Measurements from ENCODE around the gene SLC37A1.
"Not testable (repeated sequence)": the region's sequence is repeated elsewhere in the genome, so short reads cannot be mapped to it uniquely, and the experiment has no call there.

The SLC37A1 gene

DNA sequence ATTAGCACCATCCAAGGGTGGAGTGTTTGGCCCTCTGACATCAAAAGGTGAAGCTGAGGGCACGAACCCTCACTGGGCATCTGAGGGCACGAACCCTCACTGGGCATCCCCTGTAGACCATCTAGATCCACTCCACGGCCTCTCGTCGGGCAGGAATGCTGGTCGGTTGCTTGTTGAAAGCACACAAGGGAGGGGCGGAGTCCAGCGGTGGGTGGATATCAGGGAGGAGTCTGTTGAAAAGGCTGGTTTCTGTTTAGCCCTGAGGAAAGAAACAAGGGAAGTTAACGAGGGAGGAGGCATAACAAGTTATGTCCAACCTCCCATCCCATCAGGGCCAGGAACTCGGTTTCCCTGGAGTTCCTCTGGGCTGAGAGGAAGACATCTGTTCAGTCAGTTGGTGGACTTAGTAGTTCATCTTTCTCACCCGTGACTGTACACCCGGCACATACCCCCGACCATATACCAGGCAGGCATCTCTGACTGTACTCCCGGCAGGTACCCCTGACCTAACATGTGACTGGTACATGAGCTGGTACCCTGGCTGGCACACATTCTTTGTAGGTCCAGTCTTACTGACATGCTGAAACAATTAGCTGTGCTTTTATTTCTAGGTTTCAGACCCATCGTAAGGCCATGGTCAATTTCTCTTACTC lies 107.6 kb downstream of the SLC37A1 start:
- WGBS, 2 experiments, result 77 to 78% methylated on average over 15 of the region's 15 CpGs
- no peak overlapping the region for H3K4me3 ChIP-seq (ENCODE audit: insufficient read depth, low read depth, low read length)
- H3K27ac ChIP-seq (ENCODE audit: insufficient read depth, low read depth, low read length, poor library complexity, severe bottlenecking), result peak overlapping the region; percentile 33
- no peaks in the 10 kb centered on the region for H3K36me3 ChIP-seq (ENCODE audit: control insufficient read depth, insufficient read depth, low read length)
- no peaks in the 10 kb centered on the region for H3K9me3 ChIP-seq (ENCODE audit: control insufficient read depth, low read length)
- H3K27me3 ChIP-seq (ENCODE audit: control insufficient read depth, insufficient read depth, low read length, poor library complexity, severe bottlenecking), result peaks cover 3% of the 10 kb centered on the region
- peaks cover 36% of the 10 kb centered on the region for H3K4me1 ChIP-seq (ENCODE audit: control insufficient read depth, insufficient read depth, low read length)

DNA sequence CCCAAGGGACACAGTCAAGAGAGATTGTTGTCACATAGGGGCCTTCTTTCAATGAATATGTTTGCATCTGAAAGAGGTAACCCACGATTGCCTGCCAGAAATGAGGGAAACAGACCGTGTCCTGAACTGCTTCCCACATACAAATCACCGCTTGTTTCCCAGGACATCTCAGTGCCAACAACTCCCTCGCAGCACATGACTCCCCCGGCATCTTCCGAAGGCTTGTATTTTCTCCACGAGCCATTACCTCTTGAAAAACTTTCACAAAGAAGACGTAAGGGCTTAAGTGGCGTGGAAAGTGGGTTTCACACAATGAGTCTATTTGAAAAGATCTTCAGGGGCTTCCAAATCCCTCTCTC lies 108.1 kb downstream of the SLC37A1 start:
- peak overlapping the region; percentile 33 for H3K27ac ChIP-seq (ENCODE audit: insufficient read depth, low read depth, low read length, poor library complexity, severe bottlenecking)
- no peak overlapping the region for H3K4me3 ChIP-seq (ENCODE audit: insufficient read depth, low read depth, low read length)
- WGBS, 2 experiments, result 60 to 65% methylated on average over 9 of the region's 9 CpGs
- H3K4me1 ChIP-seq (ENCODE audit: control insufficient read depth, insufficient read depth, low read length), result peaks cover 31% of the 10 kb centered on the region
- H3K36me3 ChIP-seq (ENCODE audit: control insufficient read depth, insufficient read depth, low read length), result no peaks in the 10 kb centered on the region
- H3K9me3 ChIP-seq (ENCODE audit: control insufficient read depth, low read length), result no peaks in the 10 kb centered on the region
- H3K27me3 ChIP-seq (ENCODE audit: control insufficient read depth, insufficient read depth, low read length, poor library complexity, severe bottlenecking), result peaks cover 4% of the 10 kb centered on the region

- 87 to 90% methylated on average over 4 to 7 of the region's 7 CpGs for WGBS, 2 experiments
- Histone ChIP-seq H3K36me3 (ENCODE audit: control insufficient read depth, insufficient read depth, low read length) (no peaks in the 10 kb centered on the region), H3K4me1 (ENCODE audit: control insufficient read depth, insufficient read depth, low read length) (peaks cover 27% of the 10 kb centered on the region), H3K4me3 (ENCODE audit: insufficient read depth, low read depth, low read length) (no peak overlapping the region), H3K27me3 (ENCODE audit: control insufficient read depth, insufficient read depth, low read length, poor library complexity, severe bottlenecking) (peaks cover 4% of the 10 kb centered on the region), H3K27ac (ENCODE audit: insufficient read depth, low read depth, low read length, poor library complexity, severe bottlenecking) (no peak overlapping the region), H3K9me3 (ENCODE audit: control insufficient read depth, low read length) (no peaks in the 10 kb centered on the region)
Measured at GRCh38 chr21:42622284-42622683, 108.6 kb downstream of the SLC37A1 start.

DNA sequence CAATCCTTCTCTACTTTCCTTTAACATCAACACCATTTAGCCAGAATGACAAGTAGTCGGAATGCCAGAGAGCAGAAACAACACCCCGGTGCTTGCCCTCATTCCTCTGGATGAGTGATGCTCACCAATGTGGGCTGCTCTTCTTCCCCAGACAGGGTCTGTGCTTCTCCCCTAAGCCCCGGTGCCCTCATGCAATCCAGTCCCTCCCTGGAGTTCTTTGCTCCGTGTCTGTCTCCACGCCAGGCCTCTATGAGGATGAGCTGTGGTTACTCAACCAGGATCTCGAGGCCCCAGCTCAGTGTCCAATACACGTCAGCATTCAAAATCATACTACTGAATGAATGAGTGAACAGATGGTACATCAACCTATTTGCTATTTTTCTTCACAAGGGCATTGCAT lies 110.0 kb downstream of the SLC37A1 start:
- no peak overlapping the region for H3K4me3 ChIP-seq (ENCODE audit: insufficient read depth, low read depth, low read length)
- H3K4me1 ChIP-seq (ENCODE audit: control insufficient read depth, insufficient read depth, low read length), result peaks cover 19% of the 10 kb centered on the region
- H3K27ac ChIP-seq (ENCODE audit: insufficient read depth, low read depth, low read length, poor library complexity, severe bottlenecking), result no peak overlapping the region
- H3K36me3 ChIP-seq (ENCODE audit: control insufficient read depth, insufficient read depth, low read length), result no peaks in the 10 kb centered on the region
- 87 to 91% methylated on average over 7 of the region's 7 CpGs for WGBS, 2 experiments
- no peaks in the 10 kb centered on the region for H3K9me3 ChIP-seq (ENCODE audit: control insufficient read depth, low read length)
- H3K27me3 ChIP-seq (ENCODE audit: control insufficient read depth, insufficient read depth, low read length, poor library complexity, severe bottlenecking), result peaks cover 4% of the 10 kb centered on the region

GRCh38 chr21:42624095-42624790 lies 110.6 kb downstream of the SLC37A1 start:
- peaks cover 19% of the 10 kb centered on the region for H3K4me1 ChIP-seq (ENCODE audit: control insufficient read depth, insufficient read depth, low read length)
- H3K36me3 ChIP-seq (ENCODE audit: control insufficient read depth, insufficient read depth, low read length), result no peaks in the 10 kb centered on the region
- H3K9me3 ChIP-seq (ENCODE audit: control insufficient read depth, low read length), result no peaks in the 10 kb centered on the region
- H3K27me3 ChIP-seq (ENCODE audit: control insufficient read depth, insufficient read depth, low read length, poor library complexity, severe bottlenecking), result peaks cover 4% of the 10 kb centered on the region
- no peak overlapping the region for H3K4me3 ChIP-seq (ENCODE audit: insufficient read depth, low read depth, low read length)
- H3K27ac ChIP-seq (ENCODE audit: insufficient read depth, low read depth, low read length, poor library complexity, severe bottlenecking), result no peak overlapping the region
- WGBS, 2 experiments, result 82 to 83% methylated on average over 13 of the region's 13 CpGs

GRCh38 chr21:42624936-42625335 lies 111.3 kb downstream of the SLC37A1 start:
- 80 to 84% methylated on average over 6 of the region's 6 CpGs for WGBS, 2 experiments
- H3K27me3 ChIP-seq (ENCODE audit: control insufficient read depth, insufficient read depth, low read length, poor library complexity, severe bottlenecking), result peaks cover 4% of the 10 kb centered on the region
- H3K27ac ChIP-seq (ENCODE audit: insufficient read depth, low read depth, low read length, poor library complexity, severe bottlenecking), result no peak overlapping the region
- H3K9me3 ChIP-seq (ENCODE audit: control insufficient read depth, low read length), result no peaks in the 10 kb centered on the region
- no peak overlapping the region for H3K4me3 ChIP-seq (ENCODE audit: insufficient read depth, low read depth, low read length)
- peaks cover 19% of the 10 kb centered on the region for H3K4me1 ChIP-seq (ENCODE audit: control insufficient read depth, insufficient read depth, low read length)
- H3K36me3 ChIP-seq (ENCODE audit: control insufficient read depth, insufficient read depth, low read length), result no peaks in the 10 kb centered on the region

GRCh38 chr21:42626171-42626570 lies 112.5 kb downstream of the SLC37A1 start:
- Histone ChIP-seq H3K9me3 (ENCODE audit: control insufficient read depth, low read length) (no peaks in the 10 kb centered on the region), H3K4me1 (ENCODE audit: control insufficient read depth, insufficient read depth, low read length) (peaks cover 16% of the 10 kb centered on the region), H3K4me3 (ENCODE audit: insufficient read depth, low read depth, low read length) (no peak overlapping the region), H3K36me3 (ENCODE audit: control insufficient read depth, insufficient read depth, low read length) (no peaks in the 10 kb centered on the region), H3K27me3 (ENCODE audit: control insufficient read depth, insufficient read depth, low read length, poor library complexity, severe bottlenecking) (peaks cover 4% of the 10 kb centered on the region), H3K27ac (ENCODE audit: insufficient read depth, low read depth, low read length, poor library complexity, severe bottlenecking) (no peak overlapping the region)
- 94 to 96% methylated on average over 14 of the region's 14 CpGs for WGBS, 2 experiments

DNA sequence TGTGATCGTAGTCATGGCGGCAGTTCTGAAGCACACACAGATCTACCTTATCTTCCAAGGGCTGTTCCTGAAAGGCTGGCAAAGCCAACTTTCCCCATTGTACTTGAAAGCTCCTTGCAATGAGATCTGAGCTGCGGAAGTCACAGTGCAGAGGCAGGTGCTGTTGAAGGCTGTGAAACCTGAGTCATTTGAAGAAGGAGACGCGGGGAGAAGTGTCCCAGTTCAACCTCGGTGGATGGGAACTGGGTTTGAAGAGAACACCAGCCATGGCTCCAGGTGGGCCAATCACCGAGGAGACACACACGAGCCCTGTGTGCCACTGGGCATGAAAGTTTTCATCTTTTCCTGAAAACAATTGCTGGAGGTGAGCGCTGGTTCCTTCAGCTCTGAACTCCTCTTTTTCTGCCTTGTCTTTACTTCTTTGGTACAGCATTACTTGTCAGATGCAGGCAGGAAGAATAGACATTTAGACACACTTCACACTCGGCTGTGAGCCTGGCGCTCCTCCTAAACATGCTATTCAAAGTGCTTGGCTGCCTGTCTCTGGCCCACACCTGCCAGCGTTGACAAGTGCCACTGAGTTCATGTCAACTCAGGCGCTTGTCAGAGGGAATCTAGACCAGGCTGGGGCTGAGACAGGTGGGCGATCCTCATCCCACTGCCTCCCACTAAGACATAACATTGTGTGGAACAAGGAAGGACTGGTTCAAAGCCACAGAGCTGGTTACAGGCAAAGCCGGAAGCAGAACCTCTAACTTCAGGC lies 114.1 kb downstream of the SLC37A1 start:
- H3K9me3 ChIP-seq (ENCODE audit: control insufficient read depth, low read length), result no peaks in the 10 kb centered on the region
- H3K4me3 ChIP-seq (ENCODE audit: insufficient read depth, low read depth, low read length), result no peak overlapping the region
- H3K36me3 ChIP-seq (ENCODE audit: control insufficient read depth, insufficient read depth, low read length), result no peaks in the 10 kb centered on the region
- 92 to 93% methylated on average over 15 of the region's 15 CpGs for WGBS, 2 experiments
- no peak overlapping the region for H3K27ac ChIP-seq (ENCODE audit: insufficient read depth, low read depth, low read length, poor library complexity, severe bottlenecking)
- H3K4me1 ChIP-seq (ENCODE audit: control insufficient read depth, insufficient read depth, low read length), result peaks cover 8% of the 10 kb centered on the region
- peaks cover 4% of the 10 kb centered on the region for H3K27me3 ChIP-seq (ENCODE audit: control insufficient read depth, insufficient read depth, low read length, poor library complexity, severe bottlenecking)

DNA sequence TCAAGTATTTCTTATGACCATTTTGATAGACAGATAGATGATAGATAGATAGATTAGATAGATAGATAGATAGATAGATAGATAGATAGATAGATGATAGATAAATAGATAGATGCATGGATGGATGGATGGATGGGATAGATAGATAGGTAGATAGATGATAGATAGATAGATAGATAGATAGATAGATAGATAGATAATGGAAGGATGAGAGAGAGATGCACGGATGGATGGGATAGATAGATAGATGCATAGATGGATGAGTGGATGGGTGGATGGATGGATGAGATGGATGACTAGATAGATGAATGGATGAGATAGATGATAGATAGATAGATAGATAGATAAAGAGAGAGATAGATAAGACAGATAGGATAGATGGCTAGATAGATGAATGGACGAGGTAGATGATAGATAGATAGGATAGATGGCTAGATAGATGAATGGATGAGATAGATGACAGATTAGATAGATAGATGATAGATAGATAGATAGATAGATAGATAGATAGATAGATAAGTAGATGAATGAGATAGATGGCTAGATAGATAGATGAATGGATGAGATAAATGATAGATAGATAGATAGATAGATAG lies 114.9 kb downstream of the SLC37A1 start:
- H3K36me3 ChIP-seq (ENCODE audit: control insufficient read depth, insufficient read depth, low read length); H3K9me3 ChIP-seq (ENCODE audit: control insufficient read depth, low read length); H3K27me3 ChIP-seq (ENCODE audit: control insufficient read depth, insufficient read depth, low read length, poor library complexity, severe bottlenecking); H3K27ac ChIP-seq (ENCODE audit: insufficient read depth, low read depth, low read length, poor library complexity, severe bottlenecking); H3K4me1 ChIP-seq (ENCODE audit: control insufficient read depth, insufficient read depth, low read length); H3K4me3 ChIP-seq (ENCODE audit: insufficient read depth, low read depth, low read length): not testable (repeated sequence)
- WGBS, 2 experiments, result 86 to 90% methylated on average over 2 of the region's 2 CpGs

Measured in ectodermal cell (in vitro differentiated cells).